H9 (cell line): ENCODE measurements around the gene SLCO3A1. TPM values are rescaled to one million over a fixed set of nuclear protein-coding genes. Genes with fewer than 3 reads are reported as not detected.
A peak's percentile ranks its signal among the peaks of the same experiment; 100 is the strongest.

Source experiments
- DNase-seq: peaks from one replicate; pipeline ENCODE4 v3.0.0-alpha.2; 2017
- H2AFZ ChIP-seq: one replicate; pipeline ENCODE4 v1.6.1; 2013; ENCODE audit warnings: mild to moderate bottlenecking, low read length, control low read depth, moderate library complexity
- H2AK5ac ChIP-seq: 2 replicates; pipeline ENCODE4 v1.6.1; 2013; ENCODE audit warnings: low read length, control low read depth, mixed read lengths; ENCODE audit not compliant: insufficient read length
- H2BK120ac ChIP-seq: one replicate; pipeline ENCODE4 v1.6.1; 2013; ENCODE audit warnings: low read depth, mild to moderate bottlenecking, low read length, control low read depth, inconsistent platforms; ENCODE audit not compliant: poor library complexity, severe bottlenecking
- H2BK12ac ChIP-seq: 2 replicates; pipeline ENCODE4 v1.6.1; 2013; ENCODE audit warnings: low read length, control low read depth, mixed read lengths, low read depth; ENCODE audit not compliant: insufficient read length
- H2BK15ac ChIP-seq: 2 replicates; pipeline ENCODE4 v1.6.1; 2013; ENCODE audit warnings: low read depth, low read length, control low read depth
- H2BK20ac ChIP-seq: one replicate; pipeline ENCODE4 v1.6.1; 2013; ENCODE audit warnings: low read depth, mild to moderate bottlenecking, low read length, control low read depth, inconsistent platforms; ENCODE audit not compliant: poor library complexity, severe bottlenecking
- H2BK5ac ChIP-seq: 2 replicates; pipeline ENCODE4 v1.6.1; 2013; ENCODE audit warnings: low read length, control low read depth, mixed read lengths; ENCODE audit not compliant: insufficient read length
- H3K14ac ChIP-seq: 2 replicates; pipeline ENCODE4 v1.6.1; 2013; ENCODE audit warnings: low read length, control low read depth; ENCODE audit not compliant: insufficient read depth
- H3K18ac ChIP-seq: 2 replicates; pipeline ENCODE4 v1.6.1; 2013; ENCODE audit warnings: low read depth, mild to moderate bottlenecking, mixed read lengths, low read length, control low read depth; ENCODE audit not compliant: insufficient read length
- H3K23ac ChIP-seq: 2 replicates; pipeline ENCODE4 v1.6.1; 2013; ENCODE audit warnings: low read length, control low read depth, mixed read lengths, low read depth; ENCODE audit not compliant: insufficient read length
- H3K23me2 ChIP-seq: 2 replicates; pipeline ENCODE4 v1.6.1; 2013; ENCODE audit warnings: low read depth, mild to moderate bottlenecking, mixed read lengths, low read length, control low read depth; ENCODE audit not compliant: insufficient read length, poor library complexity, severe bottlenecking
- H3K27ac ChIP-seq: 2 replicates; pipeline ENCODE4 v1.5.1; 2013; ENCODE audit warnings: low read length, control low read depth, mixed read lengths, low read depth; ENCODE audit not compliant: insufficient read length
- H3K27me3 ChIP-seq: 2 replicates; pipeline ENCODE4 v1.6.1; 2013; ENCODE audit warnings: low read length, control low read depth, inconsistent platforms; ENCODE audit not compliant: insufficient read depth
- H3K4ac ChIP-seq: 2 replicates; pipeline ENCODE4 v1.6.1; 2013; ENCODE audit warnings: low read depth, mild to moderate bottlenecking, control low read depth, inconsistent platforms, low read length, moderate library complexity
- H3K4me1 ChIP-seq: 2 replicates; pipeline ENCODE4 v1.6.1; 2013; ENCODE audit warnings: low read length, control low read depth, inconsistent platforms; ENCODE audit not compliant: insufficient read depth
- H3K4me2 ChIP-seq: 2 replicates; pipeline ENCODE4 v1.6.1; 2013; ENCODE audit warnings: low read length, control low read depth, mixed read lengths; ENCODE audit not compliant: insufficient read length, insufficient read depth
- H3K56ac ChIP-seq: 2 replicates; pipeline ENCODE4 v1.6.1; 2013; ENCODE audit warnings: low read depth, mild to moderate bottlenecking, mixed read lengths, low read length, control low read depth; ENCODE audit not compliant: insufficient read length
- H3K79me1 ChIP-seq: 2 replicates; pipeline ENCODE4 v1.6.1; 2013; ENCODE audit warnings: low read depth, mild to moderate bottlenecking, moderate library complexity, low read length, control low read depth, inconsistent platforms; ENCODE audit not compliant: insufficient read depth, poor library complexity, severe bottlenecking
- H3K79me2 ChIP-seq: 2 replicates; pipeline ENCODE4 v1.6.1; 2013; ENCODE audit warnings: low read length, control low read depth, inconsistent platforms; ENCODE audit not compliant: insufficient read depth
- H3K9ac ChIP-seq: 2 replicates; pipeline ENCODE4 v1.6.1; 2013; ENCODE audit warnings: low read length, control low read depth, mixed read lengths; ENCODE audit not compliant: insufficient read length; ENCODE audit errors: extremely low read depth
- H3K9me3 ChIP-seq: one replicate; pipeline ENCODE4 v1.6.1; 2013; ENCODE audit warnings: low read depth, low read length, inconsistent platforms; ENCODE audit not compliant: control insufficient read depth
- H3T11ph ChIP-seq: one replicate; pipeline ENCODE4 v1.6.1; 2013; ENCODE audit warnings: mild to moderate bottlenecking, low read length, control low read depth, inconsistent platforms
- H4K20me1 ChIP-seq: one replicate; pipeline ENCODE4 v1.6.1; 2013; ENCODE audit not compliant: control insufficient read depth, insufficient read length, insufficient read depth
- H4K5ac ChIP-seq: 2 replicates; pipeline ENCODE4 v1.6.1; 2013; ENCODE audit warnings: low read depth, mild to moderate bottlenecking, mixed read lengths, low read length, control low read depth; ENCODE audit not compliant: insufficient read length
- H4K8ac ChIP-seq: replicated peaks from 2 replicates; pipeline ENCODE4 v1.6.1; 2013; ENCODE audit warnings: low read length, control low read depth, mixed read lengths, low read depth; ENCODE audit not compliant: insufficient read length
- H4K91ac ChIP-seq: 2 replicates; pipeline ENCODE4 v1.6.1; 2013; ENCODE audit warnings: low read depth, mild to moderate bottlenecking, moderate library complexity, mixed read lengths, low read length, control low read depth; ENCODE audit not compliant: insufficient read length
- H3K27ac Mint-ChIP-seq, 3 experiments: 2 replicates in 2 of 3; 3 replicates in 1 of 3; pipeline ENCODE4 v1.8.0; 2020 to 2021; ENCODE audit warnings: mixed read lengths in 3 of 3, mild to moderate bottlenecking in 1 of 3, moderate library complexity in 1 of 3
- H3K27me3 Mint-ChIP-seq: 2 replicates; pipeline ENCODE4 v1.8.0; 2021; ENCODE audit warnings: low read depth, mild to moderate bottlenecking, moderate library complexity, mixed read lengths
- H3K36me3 Mint-ChIP-seq, 3 experiments: 2 replicates in 2 of 3; 3 replicates in 1 of 3; pipeline ENCODE4 v1.8.0; 2020 to 2021; ENCODE audit warnings: low read depth in 3 of 3, mixed read lengths in 3 of 3; ENCODE audit not compliant: insufficient read depth in 1 of 3
- H3K4me1 Mint-ChIP-seq, 2 experiments: 2 replicates each; pipeline ENCODE4 v1.8.0; 2020; ENCODE audit warnings: mixed read lengths in 2 of 2
- H3K4me3 Mint-ChIP-seq, 2 experiments: 2 replicates in 1 of 2; 3 replicates in 1 of 2; pipeline ENCODE4 v1.8.0; 2020 to 2021; ENCODE audit warnings: mild to moderate bottlenecking in 2 of 2, mixed read lengths in 2 of 2, moderate library complexity in 1 of 2
- H3K9me3 Mint-ChIP-seq, 2 experiments: 2 replicates in 1 of 2; 3 replicates in 1 of 2; pipeline ENCODE4 v1.8.0; 2020; ENCODE audit warnings: mild to moderate bottlenecking in 2 of 2, mixed read lengths in 2 of 2, moderate library complexity in 1 of 2
- CTCF ChIP-seq: fragments of 200-600 bp; sonication (generic); conservative IDR thresholded peaks from 3 replicates; pipeline ENCODE4 v1.8.0; 2021; ENCODE audit warnings: antibody characterized with exemption, mild to moderate bottlenecking
- WGBS: extraction: QIAGEN DNeasy Blood & Tissue Kit; methylation state at CpG from one replicate; pipeline ENCODE4 v1.1.7; 2013; ENCODE audit warnings: missing lambda C conversion rate, low lambda C conversion rate, mixed read lengths; ENCODE audit not compliant: insufficient read length; ENCODE audit errors: extremely low coverage; 5-methylcytosine and 5-hydroxymethylcytosine counted together
- total RNA-seq: library from RNA; stranded (reverse); gene quantifications from 2 replicates; pipeline ENCODE4 v1.2.1, GENCODE V29; 2021

The SLCO3A1 gene
- total RNA-seq, 1 experiment from 2014 or later: 9.4 TPM

GRCh38 chr15:91950054-91950453, 96.5 kb downstream of the SLCO3A1 start:
- TF ChIP-seq CTCF: no peak

More at GRCh38 chr15:91950054-91950453, 96.5 kb downstream of the SLCO3A1 start:
- H4K91ac ChIP-seq: no peak overlapping the region
- no peak overlapping the region for H3K4me2 ChIP-seq
- no peak overlapping the region for H2BK120ac ChIP-seq
- Mint-ChIP-seq H3K9me3 (no peaks in the 10 kb centered on the region), H3K4me3 (peak overlapping the region in 1 of 2 experiments; percentile 4; a peak in 1 of 5 replicates), H3K36me3 (peaks cover 1 to 4% (median 3%) of the 10 kb centered on the region in 3 experiments; a peak in 3 of 7 replicates), H3K27me3 (no peaks in the 10 kb centered on the region), H3K4me1 (peaks cover 58 to 67% of the 10 kb centered on the region in 2 experiments), H3K27ac (peak overlapping the region in 2 of 3 experiments; percentile 46 to 96; a peak in 4 of 7 replicates)
- no peak overlapping the region for H3K18ac ChIP-seq
- no peak overlapping the region for H3K23ac ChIP-seq
- H3K79me2 ChIP-seq: no peaks in the 10 kb centered on the region; the same call in 1 of the 2 replicates
- no peaks in the 10 kb centered on the region for H3K27me3 ChIP-seq
- no peaks in the 10 kb centered on the region for H3K9me3 ChIP-seq
- H2AFZ ChIP-seq: no peak overlapping the region
- no peak overlapping the region for H2BK20ac ChIP-seq
- H3K9ac ChIP-seq: no peak overlapping the region
- no peak overlapping the region for H2AK5ac ChIP-seq
- H2BK12ac ChIP-seq: no peak overlapping the region
- no CpG with 5 or more reads among the region's 4 CpGs for WGBS
- no peaks in the 10 kb centered on the region for H4K20me1 ChIP-seq
- H3T11ph ChIP-seq: no peak overlapping the region
- no peak overlapping the region for H4K8ac ChIP-seq
- H3K23me2 ChIP-seq: no peaks in the 10 kb centered on the region
- H3K79me1 ChIP-seq: peaks cover 3% of the 10 kb centered on the region
- H3K4me1 ChIP-seq: peaks cover 6% of the 10 kb centered on the region; the same call in 1 of the 2 replicates
- no peak overlapping the region for H2BK5ac ChIP-seq
- H3K4ac ChIP-seq: no peak overlapping the region
- no peak overlapping the region for H4K5ac ChIP-seq
- H2BK15ac ChIP-seq: no peak overlapping the region
- no peak overlapping the region for H3K56ac ChIP-seq
- no peak overlapping the region for H3K27ac ChIP-seq
- DNase-seq: no peak
- H3K14ac ChIP-seq: no peak overlapping the region; the same call in 1 of the 2 replicates
